SK-N-MC (cell line): ENCODE measurements around the gene MEGF9.

Experiments used
- EZH2 ChIP-seq: fragments of 200-600 bp; sonication (generic); IDR thresholded peaks from one replicate; pipeline ENCODE4 v1.6.1; 2017; ENCODE audit warnings: antibody characterized with exemption
- POLR2AphosphoS5 ChIP-seq: IDR thresholded peaks from 2 replicates; pipeline ENCODE4 v1.6.1; 2012; ENCODE audit warnings: mild to moderate bottlenecking, low read depth, low read length, borderline replicate concordance

DNA sequence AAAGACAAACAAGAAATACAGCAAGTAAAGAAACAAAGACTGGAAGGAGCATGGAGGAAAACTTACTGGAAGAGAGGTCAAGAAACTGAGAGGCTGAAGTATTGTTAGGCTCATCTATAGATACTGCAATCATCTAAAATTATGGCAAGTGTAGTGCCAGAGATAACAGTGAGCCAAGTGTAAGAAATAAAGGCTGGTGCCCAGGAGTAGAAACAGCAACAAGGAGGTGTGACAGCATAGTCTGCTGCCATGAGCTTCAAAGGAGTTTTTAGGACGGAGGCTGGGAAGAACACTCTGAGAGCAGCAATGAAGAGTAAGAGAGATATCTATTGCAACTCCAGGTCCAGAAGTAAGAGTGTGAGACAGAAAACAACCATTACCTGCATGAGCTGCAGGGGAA, 60.5 kb downstream of the MEGF9 start:
- TF ChIP-seq EZH2 (no peak), POLR2AphosphoS5 (no peak)
